GM18508 (cell line): Measurements from ENCODE around the gene ACTC1.

Experiments
- ATAC-seq: cut with Tn5 transposase; IDR thresholded peaks from one replicate; pipeline ENCODE4 v1.9.1; 2021; ENCODE audit warnings: moderate number of reproducible peaks; ENCODE audit not compliant: insufficient read depth, unreplicated experiment

ACTC1 gene

DNA sequence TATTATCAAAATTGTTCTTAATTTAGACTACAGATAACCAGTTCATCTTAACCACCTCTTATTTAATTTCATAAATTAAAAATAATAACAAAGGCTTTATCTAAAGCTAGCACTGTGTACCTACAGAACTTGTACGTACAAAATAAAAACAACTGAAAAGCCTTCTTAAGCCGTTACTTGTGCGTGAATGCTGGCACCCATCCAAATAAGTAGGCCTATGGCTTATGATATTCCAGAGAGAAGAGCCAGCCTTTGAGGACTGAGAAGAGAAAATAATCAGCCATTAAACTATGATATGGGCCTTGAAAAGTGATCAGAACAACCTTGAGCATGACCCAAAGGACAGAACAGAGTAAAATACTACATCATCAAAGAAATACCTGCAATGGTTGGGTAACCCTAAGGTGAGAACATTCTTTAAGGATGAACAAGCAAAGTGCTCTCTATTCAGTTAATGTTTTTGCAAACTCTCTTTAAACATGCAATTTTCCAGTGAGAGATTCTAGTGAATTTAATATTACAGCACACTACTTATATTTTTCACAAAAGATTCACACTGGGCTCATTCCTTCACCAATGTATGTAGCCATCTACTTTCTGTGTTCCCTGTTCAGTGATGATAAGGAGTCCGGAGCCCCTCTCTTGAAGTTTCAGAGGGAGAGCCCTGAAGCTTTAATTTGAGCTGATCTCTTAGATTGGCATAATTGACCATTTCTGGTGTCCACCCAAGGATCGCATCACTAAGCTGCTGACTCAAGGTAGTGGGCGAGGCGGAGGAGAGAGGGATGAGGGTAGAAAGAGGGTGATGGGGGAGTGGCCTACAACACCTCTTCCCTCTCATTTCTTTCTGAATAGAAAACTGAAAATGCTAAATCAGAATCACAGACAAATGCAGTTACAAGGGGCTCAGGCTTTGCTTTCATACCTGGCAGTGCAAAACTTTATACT lies 7.7 kb upstream of the ACTC1 start:
- ATAC-seq: no peak

DNA sequence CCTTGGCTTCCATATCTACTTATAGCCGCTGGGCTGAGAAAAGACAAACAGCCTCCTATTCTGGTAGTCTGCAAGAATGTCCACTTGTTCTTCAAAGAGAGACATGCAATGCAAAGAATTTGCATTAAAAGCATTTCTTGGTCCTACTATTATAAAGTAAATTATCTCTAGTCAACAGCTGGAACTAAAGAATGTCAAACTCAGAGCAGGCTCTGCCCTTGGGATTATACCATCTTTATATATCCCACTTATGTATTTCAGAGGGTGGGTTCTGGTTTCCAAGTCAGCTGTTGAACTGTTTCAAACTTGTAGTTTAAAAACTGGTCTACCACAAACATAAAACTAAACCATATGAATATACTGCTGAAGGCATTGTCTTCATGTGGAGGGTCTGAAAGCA lies 7.0 kb upstream of the ACTC1 start:
- ATAC-seq: no peak

DNA sequence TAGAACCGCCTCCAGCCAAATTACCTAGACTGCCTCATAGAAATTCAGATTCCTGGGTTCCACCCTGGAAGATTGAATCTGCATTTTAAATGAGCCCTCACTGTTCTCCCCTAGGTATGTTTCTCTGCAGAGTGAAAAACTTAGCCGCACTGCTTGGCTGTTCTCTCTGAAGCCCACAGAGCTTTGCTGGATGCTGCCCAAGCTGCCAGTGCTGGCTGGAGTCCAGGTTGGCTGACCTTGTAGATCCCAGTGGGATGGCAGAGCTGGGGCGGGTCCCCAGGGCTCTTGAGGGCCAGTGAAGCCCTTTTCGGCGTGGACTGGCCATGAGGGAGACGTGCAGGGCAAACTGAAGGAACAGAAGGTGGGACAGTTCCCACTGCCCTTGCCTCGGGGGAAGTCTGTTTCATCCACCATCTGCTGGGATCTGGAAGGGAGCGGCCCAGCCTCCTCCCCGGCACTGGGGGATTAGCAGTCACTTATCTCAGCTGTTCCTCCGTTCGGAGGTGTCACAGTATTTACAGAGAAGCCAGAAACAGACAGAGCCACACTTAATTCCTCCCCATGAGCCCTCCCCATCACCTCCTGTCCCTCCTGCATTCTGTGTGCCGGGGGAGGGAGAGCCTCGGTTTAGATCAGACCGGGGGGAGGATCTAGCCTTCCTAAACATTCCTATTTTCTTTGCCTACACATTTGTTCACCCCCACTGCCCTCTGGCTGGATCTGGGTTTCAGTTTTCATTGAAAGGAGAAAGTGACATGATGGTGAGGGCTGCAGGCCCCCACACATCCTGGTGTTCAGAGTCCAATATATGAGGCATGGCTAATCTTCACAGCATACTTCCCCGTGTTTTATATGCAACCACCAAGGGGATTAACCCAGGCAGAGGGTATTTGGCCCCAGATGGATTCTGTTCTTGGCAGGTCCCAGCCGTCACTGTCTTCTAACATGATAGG lies 4.1 kb upstream of the ACTC1 start:
- no peak for ATAC-seq

- no peak for ATAC-seq
These were observed 1.6 kb upstream of the ACTC1 start for GRCh38 chr15:34796847-34797435.

DNA sequence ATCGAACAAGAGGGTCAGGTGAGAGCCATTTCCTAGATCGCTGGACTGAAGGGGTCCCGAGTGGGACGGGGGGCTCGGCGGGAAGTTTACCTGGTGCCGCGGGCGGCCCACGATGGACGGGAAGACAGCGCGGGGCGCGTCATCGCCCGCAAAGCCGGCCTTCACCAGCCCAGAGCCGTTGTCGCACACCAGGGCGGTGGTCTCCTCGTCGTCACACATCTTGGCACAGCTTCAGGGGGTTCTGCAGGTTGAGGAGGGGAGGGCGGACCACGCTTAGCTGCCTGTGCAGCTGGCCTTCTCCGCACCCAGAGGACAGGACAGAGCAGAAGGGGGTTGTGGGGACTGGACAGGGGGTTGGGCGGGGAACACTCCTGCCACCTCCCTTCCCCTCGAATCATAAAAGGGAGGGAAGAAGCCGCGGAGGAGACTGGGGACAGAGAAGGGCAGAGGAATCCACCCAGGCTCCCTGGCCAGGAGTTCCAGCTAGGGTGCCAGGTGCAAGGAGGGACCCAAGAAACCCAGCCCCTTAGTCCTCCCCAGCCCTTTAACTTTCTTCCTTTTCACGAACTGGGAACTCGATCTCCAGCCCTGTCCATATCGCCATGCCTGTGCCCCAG lies 651 bp downstream of the ACTC1 start:
- ATAC-seq: no peak

GRCh38 chr15:34793901-34794300 lies 1.4 kb downstream of the ACTC1 start:
- no peak for ATAC-seq

GRCh38 chr15:34793071-34793470 lies 2.3 kb downstream of the ACTC1 start:
- no peak for ATAC-seq

DNA sequence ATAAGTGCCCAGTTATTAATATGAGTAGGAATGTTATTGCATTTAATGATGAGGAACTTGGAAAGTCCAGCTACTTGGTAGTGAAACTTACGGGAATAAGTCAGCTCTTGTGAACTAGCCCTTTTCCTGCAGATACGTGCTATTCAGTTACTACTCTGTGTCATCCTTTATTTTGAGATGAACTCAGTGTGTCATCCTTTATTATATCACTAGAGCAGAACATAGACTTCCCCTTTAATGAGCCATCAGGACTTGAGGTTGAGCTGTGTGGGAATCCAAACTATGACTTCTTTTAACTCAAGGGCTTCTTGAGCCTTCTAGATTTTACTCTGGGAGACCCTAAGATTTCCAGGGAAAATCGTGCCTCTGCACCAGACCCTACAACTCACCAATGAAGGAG lies 3.6 kb downstream of the ACTC1 start:
- ATAC-seq: no peak

GRCh38 chr15:34790121-34790520 lies 5.2 kb downstream of the ACTC1 start:
- ATAC-seq: no peak

- ATAC-seq: no peak
These were observed 6.0 kb downstream of the ACTC1 start for GRCh38 chr15:34789326-34789725.

DNA sequence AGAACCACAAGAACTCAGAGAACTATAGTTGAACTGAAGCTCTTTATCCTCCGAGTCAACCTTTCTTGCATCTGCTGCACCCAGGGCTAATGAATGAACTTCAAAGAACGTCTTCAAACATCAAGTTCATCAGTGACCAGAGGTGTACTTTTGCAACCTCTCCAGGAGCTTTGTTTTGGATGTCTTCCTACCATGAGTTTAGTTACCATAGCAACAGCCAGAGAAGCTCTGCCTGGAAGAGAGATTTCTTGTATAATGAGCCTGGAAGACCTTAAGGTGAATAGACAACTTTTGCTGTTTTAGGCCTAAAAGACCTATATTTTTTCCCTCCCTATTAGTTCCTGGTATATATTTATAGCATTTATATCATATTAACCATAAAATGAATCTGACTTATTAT lies 9.1 kb downstream of the ACTC1 start:
- no peak for ATAC-seq

DNA sequence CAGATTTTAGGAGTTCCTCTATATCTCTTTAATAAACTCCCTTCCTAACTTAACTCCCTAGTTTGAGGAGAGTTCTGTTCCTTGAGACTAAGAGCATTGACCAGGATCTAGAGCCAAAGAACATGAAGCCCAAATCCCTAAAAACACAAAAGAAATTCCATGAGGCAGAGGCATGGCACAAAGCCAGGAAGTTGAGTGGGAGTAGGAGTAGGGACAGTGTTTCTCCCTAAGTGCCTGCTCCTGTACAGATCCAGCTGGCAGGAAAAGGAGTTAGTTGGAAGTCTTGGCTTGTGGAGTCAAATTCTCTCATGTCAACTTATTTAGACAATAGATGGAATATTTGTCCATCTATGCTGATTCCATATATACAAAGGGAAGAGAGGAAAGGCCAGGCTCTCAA lies 11.4 kb downstream of the ACTC1 start:
- no peak for ATAC-seq

DNA sequence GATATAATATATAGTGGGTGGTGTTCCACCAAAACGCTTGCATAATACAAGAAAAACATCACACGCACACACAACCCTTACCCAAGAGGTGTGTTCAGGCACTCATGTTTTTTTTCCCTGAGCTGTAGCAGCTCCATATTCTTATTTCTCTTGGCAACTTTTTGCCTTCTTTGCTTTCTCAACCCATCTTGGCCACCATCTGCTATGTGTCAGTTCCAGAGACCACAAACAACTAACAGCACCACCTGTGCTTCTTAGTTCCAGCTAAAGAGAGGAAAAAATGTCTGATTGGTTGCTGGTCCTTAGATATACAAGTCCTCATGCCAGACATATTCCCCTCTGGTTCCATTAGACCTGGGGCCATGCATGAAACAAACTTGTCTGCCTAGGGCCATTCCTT lies 11.9 kb downstream of the ACTC1 start:
- no peak for ATAC-seq

- ATAC-seq: no peak
These were observed 12.4 kb downstream of the ACTC1 start for GRCh38 chr15:34782901-34783300.

GRCh38 chr15:34780725-34781124 lies 14.6 kb downstream of the ACTC1 start:
- ATAC-seq: no peak

GRCh38 chr15:34776606-34777105 lies 18.7 kb downstream of the ACTC1 start:
- no peak for ATAC-seq

- ATAC-seq: no peak
These were observed 21.4 kb downstream of the ACTC1 start for GRCh38 chr15:34773917-34774316.

DNA sequence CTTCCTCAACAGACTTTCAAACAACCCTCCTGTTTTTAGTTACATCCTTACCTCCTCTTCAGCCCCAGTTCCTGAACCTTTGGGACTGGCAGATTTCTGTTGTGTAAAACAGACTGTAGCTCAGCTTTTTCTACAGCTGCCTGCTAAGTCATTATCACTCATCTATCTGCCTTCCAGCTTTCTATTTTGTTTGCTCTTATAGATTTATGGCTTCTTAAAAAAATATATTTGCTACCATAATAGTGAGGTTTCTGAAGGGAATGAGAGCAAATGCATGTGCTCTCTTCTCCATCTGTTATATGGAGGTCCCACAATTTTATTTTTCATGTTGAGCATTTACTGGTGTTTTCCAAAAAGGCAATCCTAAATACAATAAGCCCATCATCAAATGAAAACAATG lies 22.3 kb downstream of the ACTC1 start:
- ATAC-seq: no peak

GRCh38 chr15:34772312-34772711 lies 23.0 kb downstream of the ACTC1 start:
- ATAC-seq: no peak

GRCh38 chr15:34769711-34770110 lies 25.6 kb downstream of the ACTC1 start:
- ATAC-seq: no peak
